ENCODE results near the gene TMEM51.
A peak's percentile ranks its signal among the peaks of the same experiment; 100 is the strongest.
"Not testable (repeated sequence)": the region's sequence is repeated elsewhere in the genome, so short reads cannot be mapped to it uniquely, and the experiment has no call there.

TMEM51 gene

DNA sequence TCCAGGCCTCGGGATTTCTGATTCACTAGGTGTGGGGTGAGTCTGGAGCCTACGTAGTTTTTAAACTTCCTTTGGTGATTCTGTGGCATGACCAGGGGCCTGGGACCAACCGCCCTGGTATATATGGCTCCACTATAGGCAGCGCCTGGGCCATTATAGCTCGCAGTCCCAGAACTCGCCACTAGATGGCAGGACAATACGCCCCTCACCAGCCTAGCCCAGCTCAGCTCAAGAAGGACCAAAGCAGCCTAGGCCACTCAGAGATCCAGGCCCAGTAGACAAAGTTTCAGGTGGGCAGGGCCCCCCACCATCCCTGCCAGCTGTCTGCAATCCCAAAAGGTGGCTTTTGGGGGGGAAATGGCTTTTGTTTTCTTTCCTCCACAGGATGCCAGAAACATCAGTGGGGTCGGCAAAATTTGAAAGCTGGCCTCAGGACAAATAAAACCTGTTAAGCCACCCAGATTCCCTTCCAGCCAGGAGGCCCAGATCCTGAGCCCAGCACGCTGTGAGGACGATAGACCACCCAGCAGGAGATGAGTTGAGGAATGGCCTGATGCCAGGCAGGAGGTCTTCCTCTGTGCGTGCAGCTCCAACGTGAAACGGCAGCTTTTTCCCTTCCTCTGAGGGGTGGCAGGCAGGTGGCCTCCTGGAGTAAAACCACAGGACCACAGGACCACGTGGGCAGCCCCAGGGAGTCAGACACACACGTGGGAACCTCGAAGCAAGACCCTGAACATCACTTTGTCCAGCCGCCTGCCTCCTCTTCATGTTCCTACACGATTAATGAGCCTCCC is 24.8 kb upstream of the TMEM51 start:
- DNase-seq, result peak; percentile 42

DNA sequence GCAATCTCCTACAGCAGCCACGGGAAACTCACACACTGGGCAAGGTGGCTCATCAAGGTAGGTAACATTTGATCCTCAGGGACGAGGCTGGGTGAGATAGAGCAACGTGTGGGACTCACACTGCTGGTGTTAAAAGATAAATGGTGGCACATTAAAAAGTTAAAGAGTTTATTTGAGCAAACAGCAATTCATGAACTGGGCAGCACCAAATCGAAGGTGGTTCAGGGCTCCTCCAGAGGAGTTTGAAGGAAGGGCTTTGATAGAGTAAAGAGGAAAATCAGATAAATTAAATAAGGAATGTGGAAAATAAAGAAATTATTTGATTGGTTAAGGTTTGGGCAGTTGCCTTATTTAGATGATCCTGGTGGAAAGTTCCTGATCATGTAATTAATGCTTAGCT is 23.6 kb upstream of the TMEM51 start:
- DNase-seq, result no peak

DNA sequence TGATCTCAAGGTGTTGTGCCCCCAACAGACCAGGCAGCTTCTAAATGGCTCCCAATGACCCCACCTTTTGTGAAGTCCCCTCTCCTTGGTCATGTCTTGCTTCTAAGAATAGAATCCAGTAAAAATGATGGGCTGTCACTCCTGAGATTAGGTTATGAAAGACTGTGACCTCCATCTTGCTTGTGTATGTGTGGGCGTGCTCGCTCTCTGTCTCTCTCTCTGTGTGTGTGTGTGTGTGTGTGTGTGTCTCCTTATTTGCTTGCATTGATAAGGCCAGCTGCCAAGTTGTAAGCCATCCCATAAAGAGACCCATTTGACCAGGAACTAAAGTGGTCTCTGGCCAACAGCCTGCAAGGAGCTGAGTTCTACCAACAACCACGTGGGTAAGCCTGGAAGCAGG is 22.9 kb upstream of the TMEM51 start:
- DNase-seq, result no peak

DNA sequence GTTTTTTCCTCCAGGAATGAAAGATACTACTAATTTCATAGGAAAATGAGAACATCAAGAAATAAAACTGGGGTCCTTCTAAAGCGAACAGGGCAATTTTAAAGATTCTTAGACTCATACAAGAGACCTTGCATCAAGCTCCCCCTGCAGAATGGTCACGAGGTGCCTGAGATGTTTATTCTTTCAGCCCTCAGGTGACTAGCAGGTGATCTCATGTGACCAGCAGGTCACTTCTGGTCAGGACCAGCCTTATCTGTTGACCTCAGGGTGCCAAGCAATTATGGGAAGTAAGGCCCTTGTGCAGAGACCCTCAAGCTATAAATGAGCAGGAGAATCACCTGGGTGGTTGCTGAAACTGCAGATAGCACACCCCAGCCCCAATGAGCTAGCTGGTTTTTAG is 20.6 kb upstream of the TMEM51 start:
- DNase-seq, result no peak

DNA sequence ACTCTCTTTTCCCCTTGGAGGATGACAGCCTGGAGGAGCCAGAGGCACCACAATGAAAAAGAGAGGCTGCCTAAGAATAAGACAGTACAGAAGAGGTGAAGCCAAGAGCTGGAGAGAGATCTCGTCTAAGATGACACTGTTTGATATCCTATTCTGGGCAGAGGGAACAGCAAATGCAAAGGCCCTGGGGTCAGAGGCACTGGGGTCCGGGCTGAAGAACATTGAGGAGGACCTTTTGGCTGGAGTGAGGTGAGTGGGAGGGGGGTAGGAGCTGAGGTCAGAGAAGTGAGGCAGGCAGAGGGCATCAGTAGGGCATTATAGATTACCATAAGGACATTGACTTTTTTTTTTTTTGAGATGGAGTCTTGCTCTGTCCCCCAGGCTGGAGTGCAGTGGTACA is 19.3 kb upstream of the TMEM51 start:
- DNase-seq, result no peak

DNA sequence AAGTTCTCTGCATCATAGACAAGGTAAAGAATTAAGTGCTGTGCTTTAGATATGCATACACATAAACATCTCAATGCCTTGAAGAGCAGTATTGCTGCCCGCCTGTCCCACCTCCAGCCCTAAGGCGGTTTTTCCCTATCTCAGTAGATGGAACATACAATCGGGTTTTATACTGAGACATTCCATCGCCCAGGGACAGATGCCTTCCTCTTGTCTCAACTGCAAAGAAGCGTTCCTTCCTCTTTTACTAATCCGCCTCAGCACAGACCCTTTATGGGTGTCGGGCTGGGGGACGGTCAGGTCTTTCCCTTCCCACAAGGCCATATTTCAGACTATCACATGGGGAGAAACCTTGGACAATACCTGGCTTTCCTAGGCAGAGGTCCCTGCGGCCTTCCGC is 17.9 kb upstream of the TMEM51 start:
- DNase-seq, result not testable (repeated sequence)

DNA sequence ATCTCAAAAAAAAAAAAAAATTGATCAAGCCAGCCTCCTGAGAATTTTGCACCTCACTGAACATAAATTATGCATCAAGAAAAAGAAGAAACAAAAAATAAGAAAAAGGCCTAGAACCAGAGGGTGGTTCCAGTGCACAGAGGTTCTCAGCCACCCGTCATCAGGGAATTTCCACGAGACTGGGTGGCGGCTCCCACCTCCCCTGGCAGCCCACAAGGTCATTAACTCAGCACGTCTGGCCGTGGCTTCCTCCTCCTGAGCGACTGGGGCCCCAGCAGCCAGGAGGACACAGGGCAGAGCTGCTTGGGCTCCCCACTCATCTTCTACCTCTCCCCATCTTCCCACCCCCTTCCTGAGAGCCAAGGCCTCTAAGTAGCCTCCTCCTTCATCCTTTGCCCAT is 15.7 kb upstream of the TMEM51 start:
- DNase-seq, result no peak

DNA sequence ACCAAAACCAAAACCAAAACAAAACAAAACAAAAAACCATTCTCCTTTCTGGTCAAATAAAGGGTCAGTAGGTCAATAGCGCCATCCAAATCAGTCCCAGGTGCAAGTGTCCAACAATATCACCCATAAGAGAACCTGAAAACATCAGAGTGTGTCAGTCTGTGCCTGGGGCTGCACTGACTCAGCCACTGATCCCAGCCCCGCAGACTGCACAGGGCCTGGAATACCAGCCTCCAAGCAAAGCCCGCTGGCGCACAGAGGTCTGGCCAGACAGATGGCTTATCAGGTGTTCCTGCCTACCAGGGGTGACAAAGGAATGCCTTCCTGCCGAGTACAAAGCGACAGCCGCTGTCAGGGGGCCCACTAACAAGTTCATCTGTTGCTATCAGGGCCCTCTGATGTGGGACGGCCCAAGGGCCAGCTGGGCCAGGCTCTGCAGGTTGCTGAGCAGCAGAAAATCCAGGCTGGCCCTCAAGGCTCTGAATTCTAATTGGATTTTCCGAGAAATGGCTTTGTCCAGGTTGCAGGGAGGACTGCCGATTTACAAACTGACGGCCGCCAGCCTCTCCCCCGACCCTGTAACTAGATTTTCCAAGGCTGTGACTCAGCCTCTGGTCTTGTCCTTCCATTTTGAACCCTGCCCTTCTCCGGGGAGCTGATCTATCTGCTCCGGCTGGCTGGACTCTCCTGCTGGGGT is 13.7 kb upstream of the TMEM51 start:
- DNase-seq, result no peak

DNA sequence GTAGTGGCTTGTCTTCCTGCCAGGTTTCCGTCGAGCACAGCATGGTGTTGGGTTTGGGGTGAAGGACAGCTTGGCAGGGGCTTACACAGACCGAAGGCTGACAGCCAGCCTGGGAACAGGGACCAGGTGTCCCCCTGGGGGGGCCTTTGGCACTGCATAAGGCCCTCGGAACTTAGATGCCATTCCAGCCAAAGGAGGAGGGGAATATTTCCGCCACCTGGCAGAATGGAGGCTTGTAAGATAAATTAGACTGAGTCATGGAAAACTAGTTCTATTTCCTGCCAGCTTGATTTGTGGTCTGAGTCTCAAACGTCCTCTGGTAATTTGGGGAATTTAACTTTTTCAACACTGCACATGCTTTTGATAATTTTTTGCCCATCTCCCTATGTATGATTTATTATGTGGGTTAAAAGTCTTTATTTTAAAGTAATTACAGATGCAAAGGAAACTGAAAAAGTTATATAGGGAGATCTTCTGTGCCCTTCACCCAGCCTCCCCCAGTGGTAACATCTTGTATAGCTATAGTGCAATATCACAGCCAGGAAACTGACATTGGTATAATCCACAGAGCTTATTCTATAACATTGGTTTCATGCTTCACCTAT is 11.5 kb upstream of the TMEM51 start:
- no peak for DNase-seq

DNA sequence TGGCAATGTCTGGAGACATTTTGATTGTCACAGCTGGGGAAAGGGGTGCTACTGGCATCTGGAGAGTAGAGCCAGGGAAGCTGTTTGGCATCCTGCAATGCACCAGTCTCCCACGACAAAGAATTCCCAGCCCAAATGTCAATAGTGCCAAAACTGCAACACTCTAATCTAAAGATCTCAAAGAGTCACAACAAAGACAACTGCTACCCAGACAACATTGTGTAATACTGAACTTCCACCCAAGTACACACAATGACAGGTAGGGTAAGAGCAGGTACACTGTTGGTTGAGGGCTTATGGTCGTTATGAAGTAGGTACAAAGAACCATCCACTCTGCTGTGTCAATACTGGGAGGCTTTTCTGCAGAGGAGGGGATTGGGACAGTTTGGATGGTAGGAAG is 8.2 kb upstream of the TMEM51 start:
- DNase-seq, result no peak

DNA sequence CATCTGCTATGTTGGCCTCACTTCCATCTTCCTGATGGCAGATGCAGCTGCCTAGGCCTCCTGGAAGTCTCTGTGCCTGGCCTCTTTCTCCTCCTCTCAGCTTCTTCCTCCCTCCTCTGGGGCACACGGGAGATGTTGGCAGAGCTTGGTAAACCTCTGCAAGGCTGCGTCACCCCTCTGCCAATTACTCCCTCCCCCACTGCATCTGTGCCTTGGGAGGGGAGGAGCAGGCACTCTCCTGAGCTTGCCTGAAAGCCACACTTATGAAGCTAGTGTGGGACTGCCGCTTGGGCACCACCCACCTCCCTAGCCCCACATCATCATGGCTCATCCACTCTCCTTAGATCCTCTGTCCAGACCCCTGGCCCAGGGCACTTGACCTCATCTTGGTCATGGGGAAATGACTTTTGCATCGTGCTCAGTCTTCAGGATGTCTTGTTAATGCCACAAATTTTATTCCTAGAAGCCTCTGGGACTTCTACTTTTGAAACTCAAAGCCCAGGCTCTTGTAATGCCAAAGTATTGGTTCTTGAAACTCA is 7.3 kb upstream of the TMEM51 start:
- DNase-seq, result no peak

DNA sequence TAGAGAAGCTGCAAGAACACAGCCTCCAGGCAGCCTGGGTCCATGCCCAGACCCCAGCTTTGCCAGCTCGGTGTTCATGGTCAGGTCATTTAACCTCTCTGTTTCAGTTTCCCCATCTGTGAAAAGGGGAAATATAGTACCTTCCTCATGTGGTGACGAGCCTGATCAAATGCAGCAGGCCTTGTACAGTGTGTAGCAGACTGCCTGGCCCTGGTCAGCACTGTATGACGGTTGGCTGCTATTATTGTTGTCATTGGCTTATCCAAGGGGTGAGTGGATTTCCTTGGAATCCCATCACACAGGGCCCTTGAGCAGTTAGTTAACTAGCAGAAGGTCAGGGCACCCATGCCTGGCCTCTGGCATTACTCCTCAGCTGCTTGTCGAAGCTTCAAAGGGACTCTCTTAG is 6.6 kb upstream of the TMEM51 start:
- no peak for DNase-seq

DNA sequence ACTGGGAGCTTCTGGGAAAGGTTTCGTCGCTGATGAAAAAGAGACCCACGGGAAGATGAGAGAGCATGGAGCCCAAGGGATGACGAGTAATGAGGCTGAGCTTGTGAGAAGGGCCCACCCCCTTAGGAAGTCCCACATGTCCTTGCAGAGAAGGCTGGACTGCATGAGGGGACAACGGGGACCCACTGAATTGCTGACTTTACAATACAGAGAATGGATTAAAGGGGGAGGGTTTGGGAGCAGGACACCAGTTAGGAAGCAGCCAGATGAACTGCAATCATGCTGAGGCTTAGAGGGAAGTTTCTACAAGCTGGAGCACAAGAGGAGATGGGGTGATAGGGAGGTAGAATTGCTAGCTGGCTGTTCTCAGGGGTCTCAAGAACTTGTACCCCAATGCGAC is 5.5 kb upstream of the TMEM51 start:
- DNase-seq, result no peak

DNA sequence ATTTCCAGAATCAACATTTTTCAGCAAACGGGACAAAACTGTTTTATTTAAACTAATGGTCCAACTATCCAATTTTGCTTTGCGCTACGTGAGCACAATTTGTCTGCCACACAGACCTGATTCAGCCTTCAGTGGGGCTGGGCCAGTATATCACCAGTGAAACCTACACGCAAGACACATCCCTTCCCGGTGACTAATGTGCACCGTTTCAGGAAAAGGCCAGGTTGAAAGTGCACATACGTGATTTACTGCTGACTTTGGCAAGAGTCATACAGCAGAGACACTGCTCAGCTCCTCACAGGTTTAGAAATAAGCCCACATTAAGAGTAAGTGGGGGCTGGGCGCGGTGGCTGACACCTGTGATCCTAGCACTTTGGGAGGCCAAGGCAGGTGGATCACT is 5.1 kb upstream of the TMEM51 start:
- no peak for DNase-seq

DNA sequence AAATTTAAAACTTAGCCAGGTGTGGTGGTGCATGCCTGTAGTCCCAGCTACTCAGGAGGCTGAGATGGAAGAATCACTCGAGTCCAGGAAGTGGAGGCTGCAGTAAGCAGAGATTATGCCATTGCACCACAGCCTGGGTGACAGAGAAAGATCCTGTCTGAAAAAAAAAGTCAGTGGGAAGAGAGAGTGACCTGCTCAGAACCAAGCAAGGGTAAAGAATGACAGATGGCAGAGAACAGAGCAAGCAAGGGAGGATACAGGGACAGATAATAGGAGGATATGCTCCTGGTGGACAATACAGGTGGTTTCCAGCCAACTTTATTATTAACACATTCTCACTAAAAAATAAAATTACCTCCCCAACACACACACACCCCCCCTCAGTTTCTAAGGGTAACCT is 4.6 kb upstream of the TMEM51 start:
- no peak for DNase-seq

DNA sequence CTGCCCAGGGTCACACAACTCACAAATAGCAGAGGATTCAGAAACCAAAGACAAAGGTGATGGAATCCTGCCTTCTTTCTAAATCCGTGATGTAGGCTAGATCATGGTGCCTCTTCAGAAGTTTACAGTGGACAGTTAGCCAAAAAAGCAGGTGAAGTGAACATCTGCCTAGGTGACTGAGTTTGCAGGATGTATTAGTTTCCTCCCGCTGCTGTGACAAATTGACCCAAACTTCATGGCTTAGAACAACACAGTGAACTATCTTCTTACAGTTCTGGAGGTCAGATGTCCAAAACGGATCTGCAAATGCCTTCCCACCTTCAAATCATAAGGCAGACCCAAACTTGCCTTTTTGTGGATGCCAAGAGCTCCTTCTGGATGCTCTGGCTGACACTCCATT is 3.2 kb upstream of the TMEM51 start:
- no peak for DNase-seq

DNA sequence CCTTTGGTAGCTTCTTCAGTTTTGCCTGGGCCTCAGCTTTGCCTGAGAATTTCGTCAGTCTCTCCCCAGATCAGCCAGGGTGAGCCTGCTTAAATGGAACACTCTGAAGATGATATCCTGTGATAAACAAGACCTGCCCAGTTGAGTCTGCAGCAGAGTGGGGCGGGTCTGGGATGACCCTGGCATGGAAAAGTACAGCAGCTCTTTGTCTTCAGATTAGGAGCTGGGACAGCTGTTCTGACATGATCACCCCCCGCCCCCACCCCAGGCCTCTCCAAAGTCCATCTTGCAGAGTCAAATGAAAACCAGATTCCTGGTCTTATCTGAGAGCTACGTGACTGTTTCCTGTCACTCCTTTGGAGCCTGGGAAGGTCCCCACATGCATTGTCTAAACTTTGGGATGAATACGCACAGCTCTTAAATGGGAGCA is 2.2 kb upstream of the TMEM51 start:
- DNase-seq, result no peak

DNA sequence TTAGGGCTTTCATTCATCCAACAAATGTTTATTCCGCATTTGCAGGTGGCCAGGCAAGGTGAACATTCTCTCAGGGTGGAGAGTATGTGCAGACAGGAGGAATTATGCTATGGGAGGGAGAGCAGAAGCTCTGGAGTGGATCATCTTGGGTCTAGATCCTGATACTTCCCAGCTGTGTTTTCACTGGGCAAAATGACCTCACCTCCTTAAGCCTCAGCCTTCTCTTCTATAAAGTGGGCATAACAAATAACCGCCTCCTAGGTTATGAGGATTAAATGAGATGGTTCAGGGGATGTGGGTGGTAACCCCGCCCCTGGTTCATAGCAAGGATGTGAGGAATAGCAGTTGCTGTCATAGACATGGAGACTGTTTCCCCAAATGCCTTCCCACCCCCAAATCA is 1.7 kb upstream of the TMEM51 start:
- DNase-seq, result no peak

DNA sequence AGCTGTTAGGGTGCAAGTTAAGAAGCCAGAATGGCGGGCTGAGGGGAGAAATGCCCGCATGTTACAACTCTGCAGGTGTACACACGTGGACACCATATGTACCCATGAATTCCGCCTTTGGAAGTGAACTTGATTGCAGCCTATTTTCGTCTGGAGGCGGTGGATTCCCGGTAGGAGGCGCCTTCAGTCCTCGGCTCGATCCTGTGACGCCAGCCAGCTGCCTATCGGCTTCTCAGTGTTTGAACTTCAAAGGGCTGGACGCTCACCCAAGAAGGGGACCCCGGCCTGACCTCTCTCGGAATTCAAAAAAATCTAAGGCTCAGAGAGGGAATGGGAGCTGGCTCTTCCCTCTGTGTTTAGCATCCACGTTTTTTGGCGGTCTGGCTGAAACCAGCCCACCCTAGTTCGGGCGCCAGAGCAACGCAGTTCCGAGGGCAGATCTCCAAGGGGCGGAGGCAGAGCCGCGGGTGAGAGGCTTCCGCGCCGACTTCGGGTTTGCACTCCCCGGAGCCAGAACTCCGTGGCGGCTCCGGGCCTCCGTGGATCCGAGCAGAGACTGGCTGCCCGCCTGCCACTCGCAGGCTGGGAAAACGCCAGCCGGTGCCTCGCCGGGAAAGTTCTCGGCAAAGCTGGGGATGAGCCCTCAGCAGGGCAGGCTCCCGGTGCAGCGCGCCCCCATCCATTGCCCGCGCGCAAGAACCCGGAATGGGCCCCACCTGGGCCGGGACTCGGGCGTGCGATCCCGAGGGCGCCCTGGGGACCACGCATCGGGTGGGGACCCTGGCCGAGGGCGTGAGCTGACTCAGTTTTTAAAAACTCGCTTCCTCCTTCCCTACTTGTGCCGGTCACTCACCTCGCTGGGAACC is 996 bp upstream of the TMEM51 start:
- no peak for DNase-seq

DNA sequence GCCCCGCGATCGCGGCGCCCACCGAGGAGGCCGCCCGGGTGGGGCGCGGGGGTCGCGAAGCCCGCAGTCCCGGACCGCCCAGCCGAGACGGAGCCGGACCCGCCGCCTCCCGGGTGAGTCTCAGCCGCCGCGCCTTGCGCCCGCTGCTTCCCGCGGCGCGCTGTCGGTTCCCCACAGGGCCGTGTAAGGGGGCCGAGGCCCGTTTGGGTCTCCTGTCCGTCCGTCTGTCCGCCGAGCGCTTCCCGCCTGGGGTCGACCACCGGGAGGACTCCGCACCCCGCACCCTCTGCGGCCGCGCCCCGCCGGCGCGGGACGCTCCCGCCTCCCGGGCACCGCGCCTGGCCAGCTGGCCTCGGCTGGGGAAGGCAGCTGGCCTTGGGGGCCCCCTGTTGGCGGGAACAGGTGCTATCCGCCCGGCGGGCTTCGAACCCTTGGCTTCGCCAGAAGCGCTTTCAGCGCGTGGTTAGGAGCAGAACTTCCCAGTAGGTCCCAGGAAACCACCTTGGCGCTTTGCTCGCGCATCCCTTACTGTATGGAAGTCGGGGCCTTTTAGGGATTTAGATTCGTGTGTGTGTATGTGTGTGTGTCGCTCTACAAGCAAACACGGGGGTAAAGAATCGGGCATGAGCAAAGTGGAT is 414 bp downstream of the TMEM51 start:
- DNase-seq, result no peak

DNA sequence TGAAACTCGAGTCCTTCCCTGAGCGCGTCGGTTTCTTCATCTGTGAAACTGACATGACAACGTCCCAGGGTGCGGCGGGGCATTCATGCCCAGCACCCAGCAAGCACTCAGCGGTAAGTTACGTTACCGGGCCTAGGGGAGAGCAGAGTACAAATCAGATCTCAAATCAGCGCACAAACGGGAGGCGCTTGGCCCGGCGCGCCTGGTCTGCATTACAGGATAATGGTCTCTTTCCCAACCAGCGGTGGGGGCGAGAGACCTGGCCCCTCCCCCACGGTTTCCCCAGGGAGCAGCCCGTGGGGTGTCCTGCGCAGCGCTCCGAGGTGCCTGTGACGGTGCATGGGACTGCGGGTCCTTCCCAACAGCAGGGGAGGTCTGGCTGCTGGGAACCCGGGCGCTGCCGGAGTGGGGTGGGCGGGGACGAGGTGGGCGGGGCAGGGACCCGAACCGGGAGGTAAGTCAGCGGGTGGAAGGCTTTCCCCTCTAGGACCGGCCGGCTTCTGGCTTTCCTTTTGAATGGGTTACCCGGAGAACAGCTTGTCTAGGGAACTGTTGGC is 1.0 kb downstream of the TMEM51 start:
- DNase-seq, result no peak

DNA sequence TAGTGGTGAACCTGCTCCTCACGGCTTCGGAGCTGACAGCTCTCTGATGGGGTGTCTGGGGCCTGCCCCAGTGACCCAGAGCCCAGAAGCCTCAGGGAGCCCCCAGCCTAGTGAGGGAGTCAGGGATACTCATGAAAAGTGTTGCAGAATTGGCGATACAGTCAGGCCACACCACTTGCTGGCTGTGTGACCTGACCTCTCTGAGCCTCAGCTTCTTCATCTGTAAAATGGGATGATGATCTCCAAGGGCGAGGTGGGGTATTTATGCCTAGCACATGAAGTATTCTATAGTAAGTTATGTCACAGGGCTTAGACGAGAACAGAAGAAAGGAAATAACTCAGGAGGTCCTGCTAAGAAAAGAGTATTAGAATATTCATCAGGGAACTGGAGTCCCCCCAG is 1.6 kb downstream of the TMEM51 start:
- DNase-seq, result no peak
